Non-pigmented ciliary epithelial cell (primary cell): Measurements from ENCODE around the gene OR2M4.
"Not testable (repeated sequence)": the region's sequence is repeated elsewhere in the genome, so short reads cannot be mapped to it uniquely, and the experiment has no call there.

Source experiments
- DNase-seq: peaks from one replicate; pipeline ENCODE4 v3.0.0-alpha.2; 2010; ENCODE audit warnings: low read depth

OR2M4 gene, protein sequence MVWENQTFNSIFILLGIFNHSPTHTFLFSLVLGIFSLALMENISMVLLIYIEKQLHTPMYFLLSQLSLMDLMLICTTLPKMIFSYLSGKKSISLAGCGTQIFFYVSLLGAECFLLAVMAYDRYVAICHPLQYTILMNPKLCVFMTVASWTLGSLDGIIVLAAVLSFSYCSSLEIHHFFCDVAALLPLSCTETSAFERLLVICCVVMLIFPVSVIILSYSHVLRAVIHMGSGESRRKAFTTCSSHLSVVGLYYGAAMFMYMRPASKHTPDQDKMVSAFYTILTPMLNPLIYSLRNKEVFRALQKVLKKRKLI

DNA sequence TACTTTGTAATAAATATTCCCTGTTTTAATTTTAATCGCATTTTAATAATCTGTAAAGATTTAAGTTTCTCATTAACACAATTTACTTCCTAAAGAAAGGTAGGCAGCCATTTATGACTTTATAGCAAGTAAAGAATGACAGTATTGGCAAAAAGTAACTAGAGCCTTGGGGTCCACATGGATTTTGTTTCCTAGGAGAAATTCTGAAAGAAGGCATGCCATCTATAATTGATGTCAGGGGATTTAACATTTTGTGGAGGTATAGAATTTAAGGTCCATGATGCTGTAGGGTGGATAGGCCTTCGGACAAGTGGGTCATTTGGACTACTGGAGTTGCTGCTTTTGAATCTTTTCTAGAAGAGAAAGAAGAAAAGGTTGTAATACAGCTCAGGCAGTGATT, at the start of gene OR2M4:
OR2M4 (plus strand) TSS at position 301 of the 400 bp plus-strand sequence. CDS start 7,512 bp downstream, outside the sequence.
- no peak for DNase-seq

DNA sequence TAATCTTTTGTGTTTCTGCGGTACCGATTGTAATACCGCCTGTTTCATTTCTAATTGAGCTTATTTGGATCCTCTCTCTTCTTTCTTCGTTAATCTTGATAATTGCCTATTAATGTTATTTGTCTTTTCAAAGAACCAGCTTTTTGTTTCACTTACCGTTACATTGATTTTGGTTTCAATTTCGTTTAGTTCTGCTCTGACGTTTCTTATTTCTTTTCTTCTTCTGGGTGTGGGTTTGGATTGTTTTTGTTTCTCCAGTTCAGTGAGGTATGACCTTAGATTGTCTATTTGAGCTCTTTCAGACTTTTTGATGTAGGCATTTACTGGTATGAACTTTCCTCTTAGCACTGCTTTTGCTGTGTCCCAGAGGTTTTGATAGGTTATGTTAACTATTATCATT, 47.2 kb upstream of the OR2M4 start:
- DNase-seq, result no peak

DNA sequence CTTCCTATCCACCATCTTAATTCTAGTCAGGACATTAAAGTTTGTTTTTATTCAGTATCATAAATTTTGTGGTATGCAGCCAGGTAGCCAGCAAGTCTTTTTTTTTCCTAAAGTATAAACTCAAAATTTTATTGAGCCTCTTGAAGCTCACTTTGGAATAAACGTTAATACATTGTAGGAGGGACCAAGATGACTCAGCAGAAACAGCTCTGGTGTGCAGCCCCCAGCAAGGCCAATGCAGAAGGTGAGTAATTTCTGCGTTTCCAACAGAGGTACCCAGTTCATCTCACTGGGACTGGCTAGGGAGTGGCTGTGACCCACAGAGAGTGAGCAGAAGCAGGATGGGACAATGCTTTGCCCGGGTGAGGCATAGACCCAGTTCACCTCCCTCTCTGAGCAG, 43.9 kb upstream of the OR2M4 start:
- DNase-seq, result no peak

DNA sequence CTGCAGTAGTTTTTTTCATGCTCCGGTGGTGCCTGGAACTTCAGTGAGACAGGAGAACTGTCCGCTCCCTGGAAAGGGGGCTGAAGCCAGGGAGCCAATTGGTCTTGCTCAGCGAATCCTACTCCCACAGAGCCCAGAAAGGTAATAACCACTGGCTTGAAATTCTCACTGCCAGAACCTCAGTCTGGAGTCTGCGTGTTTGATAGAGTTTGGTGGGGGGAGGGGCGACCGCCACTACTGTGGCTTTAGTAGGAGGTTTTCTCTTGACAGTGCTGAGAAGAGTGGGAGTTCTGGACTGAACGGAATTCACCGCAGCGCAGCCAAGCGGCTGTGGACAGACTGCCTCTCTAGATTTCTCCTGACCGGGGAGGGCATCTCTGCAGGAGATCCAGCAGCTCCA, 42.2 kb upstream of the OR2M4 start:
- DNase-seq, result no peak

DNA sequence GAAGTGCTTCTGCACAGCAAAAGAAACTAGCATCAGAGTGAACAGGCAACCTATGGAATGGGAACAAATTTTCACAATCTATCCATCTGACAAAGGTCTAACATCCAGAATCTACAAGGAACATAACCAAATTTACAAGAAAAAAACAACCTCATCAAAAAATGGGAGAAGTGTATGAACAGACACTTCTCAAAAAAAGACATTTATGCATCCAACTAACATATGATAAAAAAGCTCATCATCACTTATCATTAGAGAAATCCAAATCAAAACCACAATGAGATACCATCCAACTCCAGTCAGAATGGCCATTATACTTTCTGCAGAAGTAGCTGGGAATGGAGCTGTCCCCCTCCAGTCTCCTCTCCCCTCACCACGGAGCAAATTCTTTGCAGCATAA, 37.1 kb upstream of the OR2M4 start:
- DNase-seq, result no peak

DNA sequence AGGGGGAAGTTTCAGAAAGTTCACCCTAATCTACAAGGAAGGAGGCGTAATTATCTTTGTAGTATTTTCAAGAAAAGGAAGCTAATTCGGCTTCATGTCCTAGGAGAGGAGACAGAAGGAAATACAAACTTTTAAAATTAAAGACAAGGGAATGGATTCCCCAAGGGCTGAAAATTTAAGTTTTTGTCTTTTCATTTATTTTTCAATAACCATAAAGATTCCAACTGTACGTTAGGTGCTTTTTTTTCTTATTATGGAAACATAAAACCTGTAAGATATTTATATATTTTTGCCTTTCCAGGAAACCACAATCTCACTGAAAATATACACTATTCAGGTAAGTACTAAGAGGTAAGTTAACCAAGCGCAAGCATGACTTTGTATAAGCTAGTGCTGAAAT, 34.3 kb upstream of the OR2M4 start, which contains the start of gene OR2M3:
OR2M3 (plus strand) TSS at position 301 of the 400 bp plus-strand sequence. CDS start 5,803 bp downstream, outside the sequence.
- no peak for DNase-seq

DNA sequence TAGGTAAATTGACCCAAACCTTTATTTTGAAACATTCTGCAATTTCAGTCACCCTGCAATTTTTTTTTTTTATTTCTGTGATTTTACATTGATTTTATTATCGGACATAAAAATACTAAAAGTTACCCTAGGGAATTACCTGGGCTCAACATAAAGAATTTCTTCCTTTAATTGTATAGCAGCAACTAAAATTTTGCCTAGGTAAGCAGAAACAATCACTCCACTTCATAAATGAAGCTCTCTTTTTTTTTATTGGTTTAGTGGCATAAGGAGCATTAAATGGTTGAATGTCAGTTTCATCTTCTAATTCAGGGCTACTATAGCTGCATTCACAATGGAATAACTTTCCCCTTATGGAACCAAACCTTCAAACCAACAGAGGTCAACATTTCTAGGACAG, 15.3 kb upstream of the OR2M4 start:
- no peak for DNase-seq

DNA sequence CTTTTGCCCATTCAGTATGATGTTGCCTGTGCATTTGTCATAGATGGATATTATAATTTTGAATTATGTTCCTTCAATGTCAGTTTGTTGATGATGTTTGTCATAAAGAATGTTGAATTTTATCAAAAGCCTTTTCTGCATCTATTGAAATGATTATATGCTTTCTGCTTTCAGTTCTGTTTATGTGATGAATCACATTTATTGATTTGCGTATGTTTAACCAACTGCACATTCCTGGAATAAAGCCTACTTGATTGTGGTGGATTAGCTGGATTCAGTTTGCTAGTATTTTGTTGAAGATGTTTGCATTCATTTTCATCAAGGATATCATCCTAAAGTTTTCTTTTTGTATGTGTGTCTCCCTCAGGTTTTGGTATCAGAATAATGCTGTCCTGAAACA, 5.7 kb upstream of the OR2M4 start:
- DNase-seq, result no peak

DNA sequence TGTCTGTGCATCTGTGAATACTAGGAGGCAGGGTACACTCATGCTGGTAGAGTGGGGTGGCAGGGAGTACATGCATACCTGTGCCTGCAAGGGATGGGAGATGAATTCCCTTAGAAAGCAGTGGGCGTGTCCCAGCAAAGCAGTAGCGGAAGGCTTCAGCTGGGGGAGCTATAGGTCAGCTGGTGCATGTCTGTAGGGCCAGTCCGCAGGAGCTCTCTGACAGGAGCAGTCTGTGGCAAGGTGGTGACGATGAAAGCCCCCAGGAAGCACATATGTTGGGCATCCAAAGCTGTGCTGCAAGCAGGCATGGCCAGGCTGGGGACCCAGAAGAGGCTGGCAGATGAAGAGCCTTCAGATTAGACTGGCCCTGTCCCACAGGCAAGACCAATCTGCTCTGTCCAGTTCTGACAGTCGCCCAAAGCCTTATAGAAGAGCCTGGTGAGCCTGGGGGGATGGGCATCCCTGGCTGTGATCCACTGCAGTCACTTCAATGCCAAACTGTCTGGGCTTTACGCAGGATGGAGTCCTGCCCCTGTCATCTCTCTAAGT, 1.8 kb upstream of the OR2M4 start:
- DNase-seq, result no peak

DNA sequence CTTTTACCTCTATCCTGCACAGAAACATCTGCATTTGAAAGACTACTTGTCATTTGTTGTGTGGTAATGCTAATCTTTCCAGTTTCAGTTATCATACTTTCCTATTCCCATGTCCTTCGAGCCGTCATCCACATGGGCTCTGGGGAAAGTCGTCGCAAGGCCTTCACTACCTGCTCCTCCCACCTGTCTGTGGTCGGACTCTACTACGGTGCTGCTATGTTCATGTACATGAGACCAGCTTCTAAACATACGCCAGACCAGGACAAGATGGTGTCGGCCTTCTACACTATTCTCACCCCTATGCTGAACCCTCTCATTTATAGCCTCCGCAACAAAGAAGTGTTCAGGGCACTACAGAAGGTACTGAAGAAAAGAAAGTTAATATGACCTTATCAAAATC, 8.3 kb downstream of the OR2M4 start:
- no peak for DNase-seq

DNA sequence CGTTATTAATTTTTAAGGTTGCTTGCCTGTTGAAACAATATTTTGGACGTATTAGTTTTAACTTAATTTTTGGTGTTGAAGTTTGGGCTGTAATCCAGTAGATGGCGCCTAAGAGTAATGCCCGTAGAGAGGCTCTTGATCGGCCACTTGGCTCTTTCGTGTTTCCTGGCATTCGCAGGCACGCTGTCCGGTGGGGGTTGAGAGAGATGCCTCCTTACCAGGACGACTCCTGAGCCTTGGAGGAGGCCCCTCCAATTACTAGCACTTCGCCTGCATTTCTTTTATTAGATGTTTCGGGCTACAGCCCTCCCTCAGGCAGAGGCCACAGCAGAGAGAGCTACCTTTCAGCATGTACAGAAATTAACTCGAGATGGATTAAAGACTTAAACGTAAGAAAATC, 12.0 kb downstream of the OR2M4 start:
- peak; percentile 0 for DNase-seq

DNA sequence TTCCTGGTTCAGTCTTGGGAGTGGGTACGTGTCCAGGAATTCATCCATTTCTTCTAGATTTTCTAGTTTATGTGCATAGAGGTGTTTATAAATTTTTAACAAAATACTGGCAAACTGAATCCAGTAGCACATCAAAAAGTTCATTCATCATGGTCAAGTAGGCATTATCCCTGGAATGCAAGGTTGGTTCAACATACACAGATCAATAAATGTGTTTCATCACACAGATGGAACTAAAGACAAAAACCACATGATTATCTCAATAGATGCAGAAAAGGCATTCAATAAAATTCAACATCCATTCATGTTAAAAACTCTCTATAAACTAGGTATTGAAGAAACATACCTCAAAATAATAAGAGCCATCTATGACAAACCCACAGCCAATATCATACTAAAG, 28.1 kb downstream of the OR2M4 start:
- DNase-seq, result not testable (repeated sequence)

DNA sequence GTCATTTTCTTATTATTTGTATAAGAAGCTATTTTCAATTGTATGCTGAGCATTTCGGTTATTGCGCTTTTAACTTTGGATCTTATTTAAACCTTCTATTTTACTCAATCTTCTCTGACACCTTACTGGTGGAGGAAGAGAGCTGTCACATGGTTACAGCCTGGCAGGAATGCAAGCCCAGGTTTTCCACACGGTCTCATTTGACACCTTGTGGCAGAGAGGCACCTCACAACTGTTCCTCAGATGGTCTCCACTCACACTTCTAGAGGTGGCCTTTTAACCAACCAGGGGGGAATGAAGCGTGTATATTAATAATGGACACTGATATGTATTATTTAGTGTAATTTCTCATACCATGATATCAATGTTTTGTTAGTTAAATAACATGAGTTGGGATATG, 37.0 kb downstream of the OR2M4 start:
- no peak for DNase-seq

DNA sequence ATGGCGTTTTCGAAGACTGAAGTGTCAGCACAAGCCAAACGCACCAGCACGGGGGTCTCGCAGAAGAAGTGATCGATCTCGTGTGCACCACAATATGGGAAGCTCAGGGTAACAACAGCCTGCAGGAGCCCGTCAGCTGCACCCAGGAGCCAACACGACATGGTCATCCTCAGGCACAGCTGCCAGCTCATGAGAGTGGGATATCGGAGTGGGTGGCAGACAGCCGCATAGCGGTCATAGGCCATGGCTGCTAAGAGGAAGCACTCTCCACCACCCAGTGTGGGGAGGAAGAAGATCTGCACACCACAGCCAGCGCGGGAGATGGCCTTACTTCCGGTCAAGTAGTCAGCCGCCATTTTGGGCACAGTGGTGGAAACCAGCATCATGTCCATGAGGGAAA, 42.0 kb downstream of the OR2M4 start:
- not testable (repeated sequence) for DNase-seq

DNA sequence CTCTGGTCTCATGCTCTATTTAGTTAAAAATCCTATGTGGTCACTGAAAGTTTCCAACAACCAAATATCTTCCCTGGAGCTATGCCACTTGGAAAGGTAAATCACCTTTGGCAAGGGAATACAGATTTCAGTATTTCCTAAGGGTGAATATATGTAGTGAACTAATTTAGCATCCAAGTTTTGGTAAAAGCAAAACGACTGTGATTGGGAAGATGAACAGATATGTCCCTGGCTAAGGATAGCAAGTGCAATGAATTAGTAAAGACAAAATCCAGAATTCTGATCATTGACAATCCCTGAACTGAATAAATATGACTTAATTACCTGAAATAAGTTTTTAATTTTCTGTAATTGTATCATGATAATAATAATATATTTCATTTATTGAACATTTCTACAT, 46.7 kb downstream of the OR2M4 start, which contains the start of gene OR2T33:
OR2T33 (minus strand) TSS at position 101 of the 400 bp plus-strand sequence. CDS start 4,162 bp downstream, outside the sequence.
- DNase-seq, result no peak

DNA sequence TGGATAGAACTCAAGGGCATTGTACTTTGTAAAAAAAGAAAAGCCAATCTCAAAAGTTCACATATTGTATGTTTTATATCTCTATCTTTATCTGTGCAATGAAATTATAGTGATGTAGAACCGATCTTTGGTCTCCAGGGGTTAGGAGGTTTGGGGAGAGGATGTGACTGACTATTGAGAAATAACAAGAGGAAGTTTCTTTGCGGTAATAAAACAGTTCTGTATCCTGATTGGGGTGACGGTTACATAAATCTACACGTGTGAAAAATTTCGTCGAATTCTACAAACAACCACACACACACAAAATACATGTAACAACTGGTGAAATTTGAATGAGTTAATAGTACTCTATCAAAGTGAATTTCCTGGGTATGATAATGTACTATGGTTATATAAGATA, 57.2 kb downstream of the OR2M4 start:
- no peak for DNase-seq
